ENCODE results near the gene YKT6.

YKT6 gene

DNA sequence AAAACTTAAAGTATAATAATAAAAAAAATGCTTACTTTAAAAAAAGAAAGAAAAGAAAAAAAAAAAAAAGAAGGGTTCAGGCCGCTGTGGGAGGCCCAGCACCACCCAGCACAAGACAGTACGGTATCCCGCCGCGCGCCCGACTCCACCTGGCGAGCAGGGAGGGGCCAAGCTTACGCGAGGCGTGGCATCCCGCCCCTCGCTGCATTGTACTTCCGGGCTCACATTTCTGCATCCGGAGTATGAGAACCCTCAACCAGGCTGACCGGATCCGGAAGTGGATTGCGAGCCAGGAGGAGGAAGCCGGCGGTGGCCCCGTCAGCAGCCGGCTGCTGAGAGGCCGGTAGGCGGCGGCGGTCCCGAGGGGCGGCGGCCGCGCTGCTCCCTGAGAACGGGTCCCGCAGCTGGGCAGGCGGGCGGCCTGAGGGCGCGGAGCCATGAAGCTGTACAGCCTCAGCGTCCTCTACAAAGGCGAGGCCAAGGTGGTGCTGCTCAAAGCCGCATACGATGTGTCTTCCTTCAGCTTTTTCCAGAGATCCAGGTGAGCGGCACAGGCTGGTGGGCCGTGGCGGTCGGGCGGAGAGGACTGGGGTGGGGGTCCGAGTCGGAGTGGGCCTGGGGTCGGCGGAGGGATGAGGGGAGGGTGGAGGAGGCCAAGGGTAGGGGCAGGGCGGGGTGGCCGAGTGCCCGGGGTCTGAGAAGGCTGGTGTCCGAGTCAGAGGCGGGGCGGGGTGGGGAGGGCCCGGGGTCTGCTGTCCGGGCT is at the start of gene YKT6:
YKT6 (plus strand) TSS at position 280 of the 763 bp plus-strand sequence; CDS start at position 438, 158 bp downstream.
- peak; percentile 95 for DNase-seq (ENCODE audit: low read depth, low spot score)
- in situ Hi-C loops (cut with HindIII; ENCODE audit: low sequenced_read_pairs): no loop called here
- TF ChIP-seq, protein P1, sequence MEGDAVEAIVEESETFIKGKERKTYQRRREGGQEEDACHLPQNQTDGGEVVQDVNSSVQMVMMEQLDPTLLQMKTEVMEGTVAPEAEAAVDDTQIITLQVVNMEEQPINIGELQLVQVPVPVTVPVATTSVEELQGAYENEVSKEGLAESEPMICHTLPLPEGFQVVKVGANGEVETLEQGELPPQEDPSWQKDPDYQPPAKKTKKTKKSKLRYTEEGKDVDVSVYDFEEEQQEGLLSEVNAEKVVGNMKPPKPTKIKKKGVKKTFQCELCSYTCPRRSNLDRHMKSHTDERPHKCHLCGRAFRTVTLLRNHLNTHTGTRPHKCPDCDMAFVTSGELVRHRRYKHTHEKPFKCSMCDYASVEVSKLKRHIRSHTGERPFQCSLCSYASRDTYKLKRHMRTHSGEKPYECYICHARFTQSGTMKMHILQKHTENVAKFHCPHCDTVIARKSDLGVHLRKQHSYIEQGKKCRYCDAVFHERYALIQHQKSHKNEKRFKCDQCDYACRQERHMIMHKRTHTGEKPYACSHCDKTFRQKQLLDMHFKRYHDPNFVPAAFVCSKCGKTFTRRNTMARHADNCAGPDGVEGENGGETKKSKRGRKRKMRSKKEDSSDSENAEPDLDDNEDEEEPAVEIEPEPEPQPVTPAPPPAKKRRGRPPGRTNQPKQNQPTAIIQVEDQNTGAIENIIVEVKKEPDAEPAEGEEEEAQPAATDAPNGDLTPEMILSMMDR (IDR thresholded peaks at IDR 0.05; ENCODE audit: low read depth, low read length): peak; percentile 52
- H3K4me3 ChIP-seq (ENCODE audit: low read depth, low read length): peak within 1 kb of the TSS; percentile 98

DNA sequence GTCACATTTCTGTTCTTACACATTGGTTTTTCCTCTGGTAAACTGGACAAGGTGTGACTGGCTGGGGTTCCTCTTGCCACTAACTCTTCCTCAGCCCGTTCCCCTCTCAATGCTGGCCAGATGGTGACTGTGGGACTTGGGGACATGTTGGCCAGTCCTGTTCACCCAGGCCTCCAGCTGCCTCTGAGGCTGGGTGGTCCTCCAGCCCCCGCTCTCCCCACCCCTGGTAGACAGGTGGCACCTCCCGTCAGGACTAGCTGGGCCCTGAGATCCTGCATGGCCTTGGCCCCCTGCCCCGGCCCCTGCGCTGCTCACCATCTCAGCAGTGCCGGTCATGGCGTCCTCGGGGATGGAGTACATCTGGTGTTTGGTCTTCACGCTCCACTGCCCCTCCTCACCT is 48.8 kb upstream of the YKT6 start:
- in situ Hi-C loops (cut with HindIII; ENCODE audit: low sequenced_read_pairs): no loop called here

DNA sequence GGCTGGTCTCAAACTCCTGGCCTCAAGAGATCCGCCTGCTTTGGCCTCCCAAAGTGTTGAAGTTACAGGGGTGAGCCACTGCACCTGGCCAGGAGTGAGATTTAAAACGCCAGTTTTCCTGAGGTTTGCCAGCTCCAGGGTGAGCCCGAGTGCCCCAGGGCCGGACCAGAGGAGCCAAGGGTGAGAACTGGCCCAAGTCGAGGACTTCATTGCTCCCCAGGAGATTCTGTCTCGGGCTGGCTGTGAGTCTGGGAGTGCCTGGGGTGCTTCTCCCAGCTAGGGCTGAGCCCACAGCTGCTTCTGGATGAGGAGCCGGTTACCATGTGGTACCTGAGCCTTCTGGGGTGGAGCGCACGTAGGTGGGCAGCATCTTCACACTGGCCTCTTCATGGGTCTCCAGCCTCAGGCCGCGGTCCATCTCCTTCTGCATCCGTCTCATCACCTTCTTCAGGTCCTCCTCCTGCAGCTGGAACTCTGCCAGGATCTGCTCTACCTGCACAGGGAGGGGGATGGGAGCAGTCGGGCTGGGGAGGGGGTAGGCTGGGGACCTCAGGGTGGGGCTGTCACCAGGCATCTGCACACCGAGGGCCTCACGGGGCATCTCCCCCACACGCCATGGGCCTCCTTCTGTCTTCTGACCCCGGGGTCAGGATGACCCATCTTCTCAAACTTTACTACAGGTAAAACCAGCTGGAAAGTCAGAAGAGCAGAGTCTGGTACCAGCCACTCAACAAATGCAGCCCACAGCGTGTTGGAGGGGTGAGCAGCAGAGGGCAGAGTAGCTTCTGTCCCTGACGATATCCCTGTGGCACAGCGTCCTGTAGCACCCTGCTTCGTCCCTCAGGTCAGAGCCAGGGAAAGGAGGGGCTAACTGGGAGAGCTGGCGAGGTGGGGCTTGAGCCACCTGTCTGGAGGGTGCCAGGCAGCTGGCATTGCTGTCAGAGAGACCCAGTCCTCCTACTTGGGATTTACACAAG is 47.5 kb upstream of the YKT6 start:
- no peak for DNase-seq (ENCODE audit: low read depth, low spot score)
- TF ChIP-seq, protein P1 (IDR thresholded peaks at IDR 0.05; ENCODE audit: low read depth, low read length): no peak
- no peak overlapping the region for H3K4me3 ChIP-seq (ENCODE audit: low read depth, low read length)
- in situ Hi-C loops (cut with HindIII; ENCODE audit: low sequenced_read_pairs): no loop called here

More for the DNA sequence above, 48.8 kb upstream of the YKT6 start:
- no peak overlapping the region for H3K4me3 ChIP-seq (ENCODE audit: low read depth, low read length)
- DNase-seq (ENCODE audit: low read depth, low spot score): no peak
- TF ChIP-seq, protein P1 (IDR thresholded peaks at IDR 0.05; ENCODE audit: low read depth, low read length): no peak

DNA sequence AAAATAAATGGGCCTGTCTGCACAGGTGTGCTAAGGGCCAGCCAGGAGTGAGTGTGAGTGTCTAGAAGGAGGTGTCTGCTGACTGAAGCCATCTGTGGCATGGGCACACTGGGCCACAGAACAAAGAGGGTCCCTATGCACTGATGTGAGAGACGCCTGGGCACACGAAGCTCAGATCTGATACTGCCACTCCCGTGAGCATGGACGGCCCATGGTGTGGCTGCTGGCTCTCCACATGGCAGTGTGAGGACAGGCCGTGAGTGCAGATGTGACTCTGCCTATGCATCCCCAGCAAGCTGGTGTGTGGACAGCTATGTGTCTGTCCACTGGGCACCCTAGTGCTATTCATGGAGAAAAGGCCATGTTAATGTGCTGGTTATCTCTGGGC is 46.8 kb upstream of the YKT6 start:
- in situ Hi-C loops (cut with HindIII; ENCODE audit: low sequenced_read_pairs): no loop called here
- no peak for DNase-seq (ENCODE audit: low read depth, low spot score)
- TF ChIP-seq, protein P1 (IDR thresholded peaks at IDR 0.05; ENCODE audit: low read depth, low read length): no peak
- H3K4me3 ChIP-seq (ENCODE audit: low read depth, low read length): no peak overlapping the region

DNA sequence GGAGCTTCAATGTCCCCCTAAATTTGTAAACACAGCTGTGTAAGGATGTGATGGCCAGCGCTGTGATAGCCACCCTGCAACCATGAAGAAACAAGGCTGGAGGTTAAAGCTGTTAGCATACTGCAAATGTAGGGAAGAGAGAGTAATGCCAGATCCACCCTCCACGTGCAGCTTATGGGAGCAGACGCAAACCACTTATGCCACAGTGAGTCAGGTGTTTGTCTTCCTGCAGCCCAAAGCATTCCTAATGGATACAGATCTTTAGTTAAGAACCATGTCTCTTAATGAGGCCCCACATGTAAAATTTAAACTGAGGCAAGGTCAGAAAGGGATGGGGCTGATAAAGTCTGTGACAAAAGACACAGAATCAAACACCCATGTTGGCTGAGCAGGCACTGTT is 46.1 kb upstream of the YKT6 start:
- in situ Hi-C loops (cut with HindIII; ENCODE audit: low sequenced_read_pairs): no loop called here
- no peak for DNase-seq (ENCODE audit: low read depth, low spot score)
- TF ChIP-seq, protein P1 (IDR thresholded peaks at IDR 0.05; ENCODE audit: low read depth, low read length): no peak
- no peak overlapping the region for H3K4me3 ChIP-seq (ENCODE audit: low read depth, low read length)
